GM12891 (cell line): ENCODE data around the gene RBP3.

ENCODE experiments used
- PAX5 ChIP-seq: IDR thresholded peaks from 2 replicates; pipeline ENCODE4 v1.6.1; 2011; ENCODE audit warnings: low read length, moderate library complexity, mild to moderate bottlenecking; ENCODE audit not compliant: insufficient read depth, severe bottlenecking
- POLR2A ChIP-seq: IDR thresholded peaks from 2 replicates; pipeline ENCODE4 v1.6.1; 2011; ENCODE audit warnings: low read depth, low read length, control low read depth
- POLR2AphosphoS5 ChIP-seq: IDR thresholded peaks from 2 replicates; pipeline ENCODE4 v1.6.1; 2011; ENCODE audit warnings: low read depth, low read length, control low read depth
- SPI1 ChIP-seq: IDR thresholded peaks from 2 replicates; pipeline ENCODE4 v1.6.1; 2011; ENCODE audit warnings: low read depth, low read length, control low read depth
- TAF1 ChIP-seq: IDR thresholded peaks from 2 replicates; pipeline ENCODE4 v1.6.1; 2011; ENCODE audit warnings: low read depth, low read length, control low read depth

- TF ChIP-seq POLR2A = no peak
- TF ChIP-seq PAX5 = no peak
- no peak for TF ChIP-seq POLR2AphosphoS5
- no peak for TF ChIP-seq TAF1
- TF ChIP-seq SPI1 = no peak
These were observed 40.7 kb downstream of the RBP3 start for GRCh38 chr10:47388879-47389278.
